Effector CD8-positive, alpha-beta T cell (primary cell): ENCODE results near the gene FAM20C.

Experiments used
- DNase-seq: peaks from one replicate; lab custom pipeline; 2025; lab: John Stamatoyannopoulos, UW

The FAM20C gene

GRCh38 chr7:259191-259505, 66.8 kb downstream of the FAM20C start:
- DNase-seq, result no peak

GRCh38 chr7:259751-260405, 67.5 kb downstream of the FAM20C start:
- no peak for DNase-seq

- no peak for DNase-seq
These were observed 68.3 kb downstream of the FAM20C start for GRCh38 chr7:260441-261281.

GRCh38 chr7:261341-262250, 69.2 kb downstream of the FAM20C start:
- no peak for DNase-seq

- no peak for DNase-seq
These were observed 69.8 kb downstream of the FAM20C start for GRCh38 chr7:262251-262572.

- peak; percentile 18 for DNase-seq
These were observed 70.4 kb downstream of the FAM20C start for GRCh38 chr7:262631-263311.

GRCh38 chr7:263483-264351, 71.3 kb downstream of the FAM20C start:
- DNase-seq, result peak; percentile 43

- DNase-seq, result no peak
These were observed 72.3 kb downstream of the FAM20C start for GRCh38 chr7:264541-265191.

GRCh38 chr7:265192-265997, 73.0 kb downstream of the FAM20C start:
- no peak for DNase-seq

- no peak for DNase-seq
These were observed 73.9 kb downstream of the FAM20C start for GRCh38 chr7:265998-266850.

- DNase-seq, result no peak
These were observed 74.8 kb downstream of the FAM20C start for GRCh38 chr7:266851-267840.

GRCh38 chr7:268991-269390, 76.6 kb downstream of the FAM20C start:
- no peak for DNase-seq

GRCh38 chr7:269721-270120, 77.3 kb downstream of the FAM20C start:
- no peak for DNase-seq

GRCh38 chr7:270351-270983, 78.1 kb downstream of the FAM20C start:
- DNase-seq, result no peak

GRCh38 chr7:271266-272107, 79.1 kb downstream of the FAM20C start:
- DNase-seq, result no peak

- no peak for DNase-seq
These were observed 79.8 kb downstream of the FAM20C start for GRCh38 chr7:272108-272615.
